ENCODE measurements around the gene LCORL.

Gene LCORL

DNA sequence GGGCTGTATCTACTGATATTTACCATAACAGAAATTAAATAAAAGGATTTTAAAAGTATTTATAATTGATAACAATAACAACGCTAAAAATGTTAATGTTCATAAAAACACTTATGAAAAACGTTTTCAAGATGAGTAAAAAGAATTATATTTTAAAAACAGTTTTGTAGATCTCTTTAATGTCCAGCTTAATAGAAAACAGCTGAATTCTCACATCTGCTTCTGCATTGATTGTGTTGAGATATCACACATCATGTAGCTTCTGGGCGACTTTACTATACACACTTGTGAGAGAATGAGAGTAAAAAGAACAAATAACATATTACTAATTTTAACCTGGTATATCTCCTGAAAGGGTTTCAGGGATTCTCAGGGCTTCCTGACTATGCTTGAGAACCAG lies 127.1 kb downstream of the LCORL start:
- H3K9me2 ChIP-seq (replicated peaks; ENCODE audit: insufficient read depth, low read length), result no peaks in the 10 kb centered on the region
- H4K20me1 ChIP-seq (ENCODE audit: insufficient read depth, low read length), result no peaks in the 10 kb centered on the region
- H3K4me2 ChIP-seq (ENCODE audit: low read depth, low read length), result no peak overlapping the region
- H3K9me3 ChIP-seq (replicated peaks; ENCODE audit: insufficient read depth, low read length), result no peaks in the 10 kb centered on the region
- H3F3A ChIP-seq (ENCODE audit: insufficient read depth, low read length), result no peaks in the 10 kb centered on the region
- H3K27ac ChIP-seq (ENCODE audit: low read length), result no peak overlapping the region
- no peaks in the 10 kb centered on the region for H3K4me1 ChIP-seq (ENCODE audit: low read length)
- H2AFZ ChIP-seq (ENCODE audit: low read length), result no peak overlapping the region
- no peak overlapping the region for H3K4me3 ChIP-seq (ENCODE audit: low read length)
- H3K9ac ChIP-seq (ENCODE audit: low read length), result no peak overlapping the region
- no peaks in the 10 kb centered on the region for H3K27me3 ChIP-seq (replicated peaks; ENCODE audit: insufficient read depth, low read length)
- no peaks in the 10 kb centered on the region for H3K79me2 ChIP-seq (ENCODE audit: low read length)
- H3K36me3 ChIP-seq (replicated peaks; ENCODE audit: insufficient read depth, low read length), result no peaks in the 10 kb centered on the region
- TF ChIP-seq EZH2 (optimal IDR thresholded peaks at IDR 0.05; ENCODE audit: low read depth, low read length), result no peak
- DNase-seq, result no peak

DNA sequence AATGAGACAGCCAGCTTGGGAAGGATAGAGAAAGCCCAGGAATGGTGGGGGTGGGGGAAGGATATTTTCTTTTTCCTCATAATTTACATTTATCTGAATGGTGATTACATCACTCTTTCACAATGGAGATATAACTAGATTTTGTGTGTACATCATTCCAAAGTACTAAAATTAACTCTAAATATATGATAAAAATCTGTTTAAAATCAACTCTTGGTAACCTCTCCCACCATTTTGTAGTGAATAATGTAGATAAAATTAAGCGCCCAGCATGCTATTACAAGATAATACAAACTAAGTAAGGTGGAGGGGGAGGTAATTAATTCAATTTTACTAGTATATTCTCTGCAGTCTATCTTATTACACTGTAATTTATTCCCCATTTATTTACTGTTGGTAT lies 131.9 kb downstream of the LCORL start:
- Histone ChIP-seq H3F3A (ENCODE audit: insufficient read depth, low read length) (no peaks in the 10 kb centered on the region), H3K27me3 (replicated peaks; ENCODE audit: insufficient read depth, low read length) (no peaks in the 10 kb centered on the region), H3K4me2 (ENCODE audit: low read depth, low read length) (no peak overlapping the region), H3K9ac (ENCODE audit: low read length) (no peak overlapping the region), H3K79me2 (ENCODE audit: low read length) (no peaks in the 10 kb centered on the region), H3K9me2 (replicated peaks; ENCODE audit: insufficient read depth, low read length) (no peaks in the 10 kb centered on the region), H3K36me3 (replicated peaks; ENCODE audit: insufficient read depth, low read length) (no peaks in the 10 kb centered on the region; the same call in 1 of the 2 replicates), H3K9me3 (replicated peaks; ENCODE audit: insufficient read depth, low read length) (no peaks in the 10 kb centered on the region), H3K4me1 (ENCODE audit: low read length) (no peaks in the 10 kb centered on the region), H4K20me1 (ENCODE audit: insufficient read depth, low read length) (no peaks in the 10 kb centered on the region), H3K4me3 (ENCODE audit: low read length) (no peak overlapping the region), H3K27ac (ENCODE audit: low read length) (no peak overlapping the region), H2AFZ (ENCODE audit: low read length) (no peak overlapping the region)
- DNase-seq, result no peak
- TF ChIP-seq, protein P1, sequence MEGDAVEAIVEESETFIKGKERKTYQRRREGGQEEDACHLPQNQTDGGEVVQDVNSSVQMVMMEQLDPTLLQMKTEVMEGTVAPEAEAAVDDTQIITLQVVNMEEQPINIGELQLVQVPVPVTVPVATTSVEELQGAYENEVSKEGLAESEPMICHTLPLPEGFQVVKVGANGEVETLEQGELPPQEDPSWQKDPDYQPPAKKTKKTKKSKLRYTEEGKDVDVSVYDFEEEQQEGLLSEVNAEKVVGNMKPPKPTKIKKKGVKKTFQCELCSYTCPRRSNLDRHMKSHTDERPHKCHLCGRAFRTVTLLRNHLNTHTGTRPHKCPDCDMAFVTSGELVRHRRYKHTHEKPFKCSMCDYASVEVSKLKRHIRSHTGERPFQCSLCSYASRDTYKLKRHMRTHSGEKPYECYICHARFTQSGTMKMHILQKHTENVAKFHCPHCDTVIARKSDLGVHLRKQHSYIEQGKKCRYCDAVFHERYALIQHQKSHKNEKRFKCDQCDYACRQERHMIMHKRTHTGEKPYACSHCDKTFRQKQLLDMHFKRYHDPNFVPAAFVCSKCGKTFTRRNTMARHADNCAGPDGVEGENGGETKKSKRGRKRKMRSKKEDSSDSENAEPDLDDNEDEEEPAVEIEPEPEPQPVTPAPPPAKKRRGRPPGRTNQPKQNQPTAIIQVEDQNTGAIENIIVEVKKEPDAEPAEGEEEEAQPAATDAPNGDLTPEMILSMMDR (IDR thresholded peaks at IDR 0.05; ENCODE audit: low read length), result no peak
- TF ChIP-seq EZH2 (optimal IDR thresholded peaks at IDR 0.05; ENCODE audit: low read depth, low read length) (no peak), EZH2phosphoT487 (IDR thresholded peaks at IDR 0.05; ENCODE audit: low read length) (no peak)

DNA sequence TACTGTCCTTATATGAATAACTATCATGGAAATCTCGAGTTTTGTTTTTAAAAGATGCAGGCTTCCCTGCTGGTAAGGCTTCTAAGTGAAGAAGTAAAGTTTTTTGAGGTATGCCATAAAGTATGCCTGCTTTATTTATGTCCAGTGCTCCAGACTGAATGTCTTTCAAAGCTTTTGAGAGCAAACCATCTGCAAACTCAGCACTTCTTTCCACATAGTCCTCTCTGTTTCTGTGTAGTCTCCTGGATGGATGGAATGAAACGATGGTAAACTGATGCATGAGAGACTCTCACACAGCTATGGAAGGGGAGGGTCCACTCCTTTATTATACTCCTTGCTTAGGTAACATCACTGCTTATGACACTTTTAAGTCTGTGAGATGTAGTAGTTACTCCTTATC lies 137.0 kb downstream of the LCORL start:
- Histone ChIP-seq H3K27me3 (replicated peaks; ENCODE audit: insufficient read depth, low read length) (no peaks in the 10 kb centered on the region), H3F3A (ENCODE audit: insufficient read depth, low read length) (no peaks in the 10 kb centered on the region), H4K20me1 (ENCODE audit: insufficient read depth, low read length) (no peaks in the 10 kb centered on the region), H3K4me1 (ENCODE audit: low read length) (no peaks in the 10 kb centered on the region), H3K9me2 (replicated peaks; ENCODE audit: insufficient read depth, low read length) (no peaks in the 10 kb centered on the region), H3K9ac (ENCODE audit: low read length) (no peak overlapping the region), H3K4me2 (ENCODE audit: low read depth, low read length) (no peak overlapping the region), H3K9me3 (replicated peaks; ENCODE audit: insufficient read depth, low read length) (no peaks in the 10 kb centered on the region), H3K4me3 (ENCODE audit: low read length) (no peak overlapping the region), H2AFZ (ENCODE audit: low read length) (no peak overlapping the region), H3K27ac (ENCODE audit: low read length) (no peak overlapping the region), H3K79me2 (ENCODE audit: low read length) (no peaks in the 10 kb centered on the region), H3K36me3 (replicated peaks; ENCODE audit: insufficient read depth, low read length) (peaks cover 4% of the 10 kb centered on the region; the same call in 1 of the 2 replicates)
- DNase-seq, result no peak
- TF ChIP-seq EZH2phosphoT487 (IDR thresholded peaks at IDR 0.05; ENCODE audit: low read length) (no peak), EZH2 (optimal IDR thresholded peaks at IDR 0.05; ENCODE audit: low read depth, low read length) (no peak)
- TF ChIP-seq, protein P1 (IDR thresholded peaks at IDR 0.05; ENCODE audit: low read length), result no peak

DNA sequence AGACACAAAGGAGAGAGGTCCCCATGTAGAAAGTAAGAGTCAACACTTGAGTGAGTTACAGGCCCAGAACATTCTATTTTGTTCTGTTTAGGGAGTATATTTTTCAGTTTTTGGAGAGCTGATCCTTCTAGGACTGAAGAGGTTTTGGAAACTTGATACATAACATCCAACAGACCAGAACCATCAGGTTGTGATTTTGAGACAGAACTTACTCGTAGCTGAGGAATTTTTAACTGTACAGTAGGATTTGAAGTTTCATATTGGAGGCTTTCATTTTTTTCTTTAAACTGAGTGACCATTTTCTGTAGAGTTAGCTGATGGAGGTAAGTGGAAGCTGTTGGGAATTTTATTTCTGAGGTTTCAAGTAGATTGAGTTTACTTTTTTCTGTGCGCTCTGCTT lies 137.5 kb downstream of the LCORL start:
- H2AFZ ChIP-seq (ENCODE audit: low read length), result no peak overlapping the region
- no peak for DNase-seq
- H3K79me2 ChIP-seq (ENCODE audit: low read length), result no peaks in the 10 kb centered on the region
- no peak overlapping the region for H3K27ac ChIP-seq (ENCODE audit: low read length)
- H3K4me1 ChIP-seq (ENCODE audit: low read length), result no peaks in the 10 kb centered on the region
- peaks cover 4% of the 10 kb centered on the region; the same call in 1 of the 2 replicates for H3K36me3 ChIP-seq (replicated peaks; ENCODE audit: insufficient read depth, low read length)
- H3K9ac ChIP-seq (ENCODE audit: low read length), result no peak overlapping the region
- no peaks in the 10 kb centered on the region for H3K9me2 ChIP-seq (replicated peaks; ENCODE audit: insufficient read depth, low read length)
- no peaks in the 10 kb centered on the region for H3K9me3 ChIP-seq (replicated peaks; ENCODE audit: insufficient read depth, low read length)
- no peak overlapping the region for H3K4me3 ChIP-seq (ENCODE audit: low read length)
- TF ChIP-seq, protein P1 (IDR thresholded peaks at IDR 0.05; ENCODE audit: low read length), result no peak
- TF ChIP-seq EZH2phosphoT487 (IDR thresholded peaks at IDR 0.05; ENCODE audit: low read length) (no peak), EZH2 (optimal IDR thresholded peaks at IDR 0.05; ENCODE audit: low read depth, low read length) (no peak)
- no peaks in the 10 kb centered on the region for H3F3A ChIP-seq (ENCODE audit: insufficient read depth, low read length)
- H3K4me2 ChIP-seq (ENCODE audit: low read depth, low read length), result no peak overlapping the region
- H3K27me3 ChIP-seq (replicated peaks; ENCODE audit: insufficient read depth, low read length), result no peaks in the 10 kb centered on the region
- no peaks in the 10 kb centered on the region for H4K20me1 ChIP-seq (ENCODE audit: insufficient read depth, low read length)

All from MM.1S (cell line).